Left ventricle myocardium inferior (tissue), 1 donor: ENCODE data around the gene ENPP1. TPM values are rescaled to one million over a fixed set of nuclear protein-coding genes. Genes with fewer than 3 reads are reported as not detected.

Experiments
- DNase-seq: peaks from one replicate; pipeline ENCODE4 v3.0.0-alpha.2; 2020
- H3K27ac ChIP-seq: fragments of 200-600 bp; replicated peaks from 2 replicates; pipeline ENCODE4 v1.8.0; 2021
- H3K27me3 ChIP-seq: fragments of 200-600 bp; 2 replicates; pipeline ENCODE4 v1.8.0; 2021; ENCODE audit warnings: low read depth
- H3K36me3 ChIP-seq: fragments of 200-600 bp; 2 replicates; pipeline ENCODE4 v1.8.0; 2021
- H3K4me1 ChIP-seq: fragments of 200-600 bp; 2 replicates; pipeline ENCODE4 v1.8.0; 2021
- H3K4me3 ChIP-seq: fragments of 200-600 bp; 2 replicates; pipeline ENCODE4 v1.8.0; 2021; ENCODE audit warnings: mild to moderate bottlenecking, moderate library complexity
- H3K9me3 ChIP-seq: fragments of 200-600 bp; replicated peaks from 2 replicates; pipeline ENCODE4 v1.8.0; 2021
- intact Hi-C: fragments of 100-400 bp; cut with micrococcal nuclease; formaldehyde crosslinking; loops from one replicate; pipeline ENCODE4 v1.11.0; 2022
- total RNA-seq: library from RNA; stranded (reverse); fragmentation: NEBNext Ultra II Directional; extraction: Animal tissue kit (Norgen Biotek cat#: 25700); gene quantifications from one replicate; pipeline ENCODE4 v1.2.1, GENCODE V29; 2021
- TF ChIP-seq, protein P1 (sequence below): fragments of 200-600 bp; IDR thresholded peaks from 2 replicates; pipeline ENCODE4 v1.8.0; 2021; ENCODE audit warnings: antibody characterized with exemption, mild to moderate bottlenecking, borderline replicate concordance
- donor health status: DM: no; HTN: yes; CAD: no; lungs with severe emphysema.

ENPP1 gene
- total RNA-seq, 1 donor from 2014 or later, result 2.9 TPM

GRCh38 chr6:131795366-131795765 is 12.5 kb upstream of the ENPP1 start:
- H3K27me3 ChIP-seq, result peaks cover 12% of the 10 kb centered on the region
- H3K27ac ChIP-seq, result no peak overlapping the region
- H3K36me3 ChIP-seq, result no peaks in the 10 kb centered on the region
- no peak overlapping the region for H3K4me3 ChIP-seq
- TF ChIP-seq, protein P1, sequence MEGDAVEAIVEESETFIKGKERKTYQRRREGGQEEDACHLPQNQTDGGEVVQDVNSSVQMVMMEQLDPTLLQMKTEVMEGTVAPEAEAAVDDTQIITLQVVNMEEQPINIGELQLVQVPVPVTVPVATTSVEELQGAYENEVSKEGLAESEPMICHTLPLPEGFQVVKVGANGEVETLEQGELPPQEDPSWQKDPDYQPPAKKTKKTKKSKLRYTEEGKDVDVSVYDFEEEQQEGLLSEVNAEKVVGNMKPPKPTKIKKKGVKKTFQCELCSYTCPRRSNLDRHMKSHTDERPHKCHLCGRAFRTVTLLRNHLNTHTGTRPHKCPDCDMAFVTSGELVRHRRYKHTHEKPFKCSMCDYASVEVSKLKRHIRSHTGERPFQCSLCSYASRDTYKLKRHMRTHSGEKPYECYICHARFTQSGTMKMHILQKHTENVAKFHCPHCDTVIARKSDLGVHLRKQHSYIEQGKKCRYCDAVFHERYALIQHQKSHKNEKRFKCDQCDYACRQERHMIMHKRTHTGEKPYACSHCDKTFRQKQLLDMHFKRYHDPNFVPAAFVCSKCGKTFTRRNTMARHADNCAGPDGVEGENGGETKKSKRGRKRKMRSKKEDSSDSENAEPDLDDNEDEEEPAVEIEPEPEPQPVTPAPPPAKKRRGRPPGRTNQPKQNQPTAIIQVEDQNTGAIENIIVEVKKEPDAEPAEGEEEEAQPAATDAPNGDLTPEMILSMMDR, result no peak
- DNase-seq, result no peak
- H3K4me1 ChIP-seq, result no peaks in the 10 kb centered on the region
- intact Hi-C loops, result no loop called here
- H3K9me3 ChIP-seq, result peaks cover 12% of the 10 kb centered on the region

GRCh38 chr6:131802347-131802746 is 5.5 kb upstream of the ENPP1 start:
- Histone ChIP-seq H3K9me3 (peaks cover 12% of the 10 kb centered on the region), H3K4me3 (no peak overlapping the region), H3K27ac (no peak overlapping the region), H3K27me3 (no peaks in the 10 kb centered on the region), H3K4me1 (peaks cover 5% of the 10 kb centered on the region), H3K36me3 (no peaks in the 10 kb centered on the region)
- TF ChIP-seq, protein P1, result no peak
- no peak for DNase-seq
- intact Hi-C loops, result no loop called here

DNA sequence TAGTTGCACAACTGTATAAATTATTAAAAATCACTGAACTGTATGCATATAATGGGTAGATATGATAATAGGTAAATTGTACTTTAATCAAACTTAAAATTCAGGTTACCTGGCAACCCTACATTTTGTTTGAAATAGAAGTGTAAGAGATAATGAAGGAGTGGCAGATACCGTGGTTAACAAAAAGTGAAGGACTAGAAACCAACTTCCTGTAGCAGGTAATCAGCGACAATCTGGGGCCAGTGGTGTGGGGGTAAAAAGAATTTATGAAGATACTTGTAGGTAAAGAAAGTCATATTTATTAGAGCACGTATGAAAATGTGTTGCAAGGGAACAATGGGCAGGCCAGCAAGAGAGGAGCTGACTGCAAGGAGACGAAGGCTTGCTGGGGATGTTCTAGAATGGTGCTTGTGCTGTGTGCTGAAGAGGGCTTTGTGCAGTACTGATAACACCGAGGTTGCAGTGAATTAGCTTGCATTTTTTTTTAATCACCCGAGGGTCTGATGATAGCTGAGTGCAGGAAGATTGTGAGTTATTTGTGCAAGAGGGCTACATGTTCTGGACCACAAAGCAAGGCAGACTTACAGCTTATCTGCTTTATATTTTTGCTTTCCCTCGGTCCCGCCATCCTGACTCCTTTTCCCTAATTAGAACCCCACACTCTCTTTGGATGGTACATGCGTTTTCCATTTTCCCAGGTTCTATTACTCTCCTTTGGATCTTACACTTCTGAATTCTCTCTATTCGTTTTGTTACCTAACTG is 4.6 kb upstream of the ENPP1 start:
- Histone ChIP-seq H3K36me3 (no peaks in the 10 kb centered on the region), H3K27ac (no peak overlapping the region), H3K4me3 (no peak overlapping the region), H3K4me1 (peaks cover 8% of the 10 kb centered on the region), H3K27me3 (no peaks in the 10 kb centered on the region), H3K9me3 (peaks cover 12% of the 10 kb centered on the region)
- intact Hi-C loops, result no loop called here
- TF ChIP-seq, protein P1, result no peak
- no peak for DNase-seq

- DNase-seq, result no peak
- TF ChIP-seq, protein P1, result no peak
- H3K9me3 ChIP-seq, result peaks cover 6% of the 10 kb centered on the region
- H3K27ac ChIP-seq, result no peak overlapping the region
- H3K4me1 ChIP-seq, result peaks cover 15% of the 10 kb centered on the region
- no peak overlapping the region for H3K4me3 ChIP-seq
- H3K36me3 ChIP-seq, result no peaks in the 10 kb centered on the region
- no peaks in the 10 kb centered on the region for H3K27me3 ChIP-seq
- intact Hi-C loops, result no loop called here
Observed at GRCh38 chr6:131804131-131804530, 3.7 kb upstream of the ENPP1 start.

DNA sequence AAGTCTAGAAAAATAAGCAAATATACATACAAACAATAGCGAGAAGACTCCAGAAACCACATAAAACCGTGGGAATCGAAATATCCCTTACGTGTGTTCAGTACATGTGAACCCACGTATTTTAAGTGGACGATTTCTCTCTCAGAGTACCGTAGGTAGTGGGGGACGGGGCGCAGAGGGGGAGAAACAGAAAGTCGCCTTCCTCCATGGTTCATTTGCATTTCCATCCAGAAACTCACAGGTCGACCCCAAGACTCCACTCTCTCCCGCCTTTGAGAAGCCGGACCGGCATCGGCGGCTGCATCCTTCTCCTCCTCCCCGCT is 538 bp upstream of the ENPP1 start:
- no peak for DNase-seq
- Histone ChIP-seq H3K27ac (peak overlapping the region; percentile 73), H3K4me1 (peaks cover 15% of the 10 kb centered on the region), H3K36me3 (no peaks in the 10 kb centered on the region), H3K9me3 (no peaks in the 10 kb centered on the region), H3K4me3 (peak overlapping the region; percentile 79), H3K27me3 (peaks cover 15% of the 10 kb centered on the region)
- TF ChIP-seq, protein P1, result no peak
- intact Hi-C loops, result no loop called here
